NCI-H2196 (cell line): ENCODE measurements around the gene WDPCP.
"Not testable (repeated sequence)": the region's sequence is repeated elsewhere in the genome, so short reads cannot be mapped to it uniquely, and the experiment has no call there.

Experiments used
- DNase-seq: peaks from one replicate; lab custom pipeline; 2025; ENCODE audit not compliant: unreplicated experiment; lab: John Stamatoyannopoulos, UW

Gene WDPCP

GRCh38 chr2:63372549-63372948 lies 215.7 kb downstream of the WDPCP start:
- no peak for DNase-seq

GRCh38 chr2:63369146-63369545 lies 219.1 kb downstream of the WDPCP start:
- DNase-seq: no peak

GRCh38 chr2:63364866-63365265 lies 223.4 kb downstream of the WDPCP start:
- peak; percentile 46 for DNase-seq

- not testable (repeated sequence) for DNase-seq
Measured at GRCh38 chr2:63357722-63358121, 230.6 kb downstream of the WDPCP start.

- DNase-seq: no peak
Measured at GRCh38 chr2:63347361-63347760, 240.9 kb downstream of the WDPCP start.

- DNase-seq: no peak
Measured at GRCh38 chr2:63346411-63346810, 241.9 kb downstream of the WDPCP start.

- DNase-seq: no peak
Measured at GRCh38 chr2:63345285-63345633, 243.0 kb downstream of the WDPCP start.

GRCh38 chr2:63344575-63345284 lies 243.5 kb downstream of the WDPCP start:
- DNase-seq: no peak

- no peak for DNase-seq
Measured at GRCh38 chr2:63343397-63344109, 244.7 kb downstream of the WDPCP start.

- DNase-seq: no peak
Measured at GRCh38 chr2:63340443-63340842, 247.8 kb downstream of the WDPCP start.

- no peak for DNase-seq
Measured at GRCh38 chr2:63334910-63335309, 253.4 kb downstream of the WDPCP start.

GRCh38 chr2:63326473-63326872 lies 261.8 kb downstream of the WDPCP start:
- DNase-seq: no peak

GRCh38 chr2:63323662-63324061 lies 264.6 kb downstream of the WDPCP start:
- DNase-seq: not testable (repeated sequence)

GRCh38 chr2:63321973-63322372 lies 266.3 kb downstream of the WDPCP start:
- DNase-seq: not testable (repeated sequence)

GRCh38 chr2:63320669-63321068 lies 267.6 kb downstream of the WDPCP start:
- DNase-seq: no peak

GRCh38 chr2:63310614-63311013 lies 277.7 kb downstream of the WDPCP start:
- DNase-seq: no peak

GRCh38 chr2:63301481-63301880 lies 286.8 kb downstream of the WDPCP start:
- DNase-seq: no peak

GRCh38 chr2:63300835-63301234 lies 287.4 kb downstream of the WDPCP start:
- DNase-seq: no peak

- no peak for DNase-seq
Measured at GRCh38 chr2:63287956-63288355, 300.3 kb downstream of the WDPCP start.

GRCh38 chr2:63286520-63286919 lies 301.8 kb downstream of the WDPCP start:
- DNase-seq: not testable (repeated sequence)

GRCh38 chr2:63283273-63283672 lies 305.0 kb downstream of the WDPCP start:
- no peak for DNase-seq

- no peak for DNase-seq
Measured at GRCh38 chr2:63272560-63272959, 315.7 kb downstream of the WDPCP start.

- no peak for DNase-seq
Measured at GRCh38 chr2:63270717-63271116, 317.6 kb downstream of the WDPCP start.
